ENCODE measurements around the gene CCDC149.

Gene CCDC149

GRCh38 chr4:24765376-24765988, 147.4 kb downstream of the CCDC149 start:
- H3K4me1 Mint-ChIP-seq (ENCODE audit: low read depth) = no peaks in the 10 kb centered on the region
- H3K9me3 Mint-ChIP-seq (ENCODE audit: low read depth) = no peaks in the 10 kb centered on the region
- no peak overlapping the region for H3K4me3 Mint-ChIP-seq
- no peaks in the 10 kb centered on the region for H3K36me3 Mint-ChIP-seq
- H3K27me3 Mint-ChIP-seq = no peaks in the 10 kb centered on the region
- no peak overlapping the region for H3K27ac Mint-ChIP-seq

GRCh38 chr4:24764345-24764744, 148.5 kb downstream of the CCDC149 start:
- Mint-ChIP-seq H3K36me3 (no peaks in the 10 kb centered on the region), H3K27ac (no peak overlapping the region), H3K27me3 (no peaks in the 10 kb centered on the region), H3K4me1 (ENCODE audit: low read depth) (no peaks in the 10 kb centered on the region), H3K9me3 (ENCODE audit: low read depth) (no peaks in the 10 kb centered on the region), H3K4me3 (no peak overlapping the region)

DNA sequence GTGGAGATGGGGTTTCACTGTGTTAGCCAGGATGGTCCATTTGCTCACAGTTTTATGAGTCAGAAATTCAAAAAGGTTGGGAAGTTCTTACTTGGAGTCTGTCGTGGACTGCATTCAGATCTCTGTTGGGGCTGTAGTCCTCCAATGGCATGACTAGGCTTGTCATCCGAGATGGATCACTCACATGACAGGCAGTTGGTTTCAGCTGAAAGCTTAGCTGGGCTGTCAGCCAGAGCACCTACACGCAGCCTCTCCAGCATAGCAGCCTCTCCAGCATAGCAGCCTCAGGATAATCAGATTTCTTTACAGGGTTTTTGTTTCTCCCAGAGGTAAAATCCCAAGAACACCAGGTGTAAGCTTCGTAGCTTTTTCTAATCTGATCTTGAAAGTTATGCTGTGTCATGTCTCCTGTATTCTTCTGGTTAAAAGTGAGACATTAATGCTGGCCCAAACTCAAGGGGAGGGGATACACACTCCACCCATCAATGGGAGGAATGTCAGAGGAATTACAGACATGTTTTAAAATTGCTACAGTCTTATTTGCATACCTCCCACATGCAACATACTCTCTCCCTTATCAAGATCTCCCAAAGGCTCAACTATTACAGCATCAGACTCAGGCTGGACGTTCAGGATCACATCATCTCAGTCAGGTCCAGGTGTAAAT, 149.1 kb downstream of the CCDC149 start:
- H3K36me3 Mint-ChIP-seq = no peaks in the 10 kb centered on the region
- no peaks in the 10 kb centered on the region for H3K4me1 Mint-ChIP-seq (ENCODE audit: low read depth)
- H3K27ac Mint-ChIP-seq = no peak overlapping the region
- H3K9me3 Mint-ChIP-seq (ENCODE audit: low read depth) = no peaks in the 10 kb centered on the region
- H3K4me3 Mint-ChIP-seq = no peak overlapping the region
- H3K27me3 Mint-ChIP-seq = no peaks in the 10 kb centered on the region
